Activated naive CD8-positive, alpha-beta T cell treated with anti-CD3 and anti-CD28 coated beads, Interleukin-2, amount 10 ng/mL, durations not matched to agents 7 days and 5 days (primary cell): ENCODE data around the gene ADGRA1. TPM values are rescaled to one million over a fixed set of nuclear protein-coding genes. Genes with fewer than 3 reads are reported as not detected.

Source experiments
- ATAC-seq: fragments of 150-1000 bp; cut with Tn5 transposase; one replicate; pipeline ENCODE4 v1.10.0; 2021; ENCODE audit warnings: low read depth, moderate library complexity
- POLR2A ChIA-PET: fragments of 350-600 bp; sonication (Branson Sonifier 250); formaldehyde crosslinking; loops from one replicate; lab custom pipeline; 2021; ENCODE audit warnings: antibody characterized with exemption; lab: Charles Lee
- DNase-seq: peaks from one replicate; pipeline ENCODE4 v3.0.0; 2021
- H3K27ac Mint-ChIP-seq: one replicate; pipeline ENCODE4 v1.8.0; 2022; ENCODE audit warnings: mild to moderate bottlenecking, mixed read lengths
- H3K27me3 Mint-ChIP-seq: one replicate; pipeline ENCODE4 v1.8.0; 2022; ENCODE audit warnings: mild to moderate bottlenecking, moderate library complexity, mixed read lengths
- H3K36me3 Mint-ChIP-seq: one replicate; pipeline ENCODE4 v1.8.0; 2021; ENCODE audit warnings: mild to moderate bottlenecking, mixed read lengths
- H3K4me1 Mint-ChIP-seq: one replicate; pipeline ENCODE4 v1.8.0; 2021; ENCODE audit warnings: mixed read lengths
- H3K4me3 Mint-ChIP-seq: one replicate; pipeline ENCODE4 v1.8.0; 2022; ENCODE audit warnings: mild to moderate bottlenecking, moderate library complexity, mixed read lengths
- H3K9me3 Mint-ChIP-seq: one replicate; pipeline ENCODE4 v1.8.0; 2021; ENCODE audit warnings: mixed read lengths
- total RNA-seq, 2 experiments: library from RNA; stranded (reverse); gene quantifications; one replicate each; pipeline ENCODE4 v1.2.3, GENCODE V29; 2021

The ADGRA1 gene
- total RNA-seq, 2 experiments from 2014 or later = not detected

DNA sequence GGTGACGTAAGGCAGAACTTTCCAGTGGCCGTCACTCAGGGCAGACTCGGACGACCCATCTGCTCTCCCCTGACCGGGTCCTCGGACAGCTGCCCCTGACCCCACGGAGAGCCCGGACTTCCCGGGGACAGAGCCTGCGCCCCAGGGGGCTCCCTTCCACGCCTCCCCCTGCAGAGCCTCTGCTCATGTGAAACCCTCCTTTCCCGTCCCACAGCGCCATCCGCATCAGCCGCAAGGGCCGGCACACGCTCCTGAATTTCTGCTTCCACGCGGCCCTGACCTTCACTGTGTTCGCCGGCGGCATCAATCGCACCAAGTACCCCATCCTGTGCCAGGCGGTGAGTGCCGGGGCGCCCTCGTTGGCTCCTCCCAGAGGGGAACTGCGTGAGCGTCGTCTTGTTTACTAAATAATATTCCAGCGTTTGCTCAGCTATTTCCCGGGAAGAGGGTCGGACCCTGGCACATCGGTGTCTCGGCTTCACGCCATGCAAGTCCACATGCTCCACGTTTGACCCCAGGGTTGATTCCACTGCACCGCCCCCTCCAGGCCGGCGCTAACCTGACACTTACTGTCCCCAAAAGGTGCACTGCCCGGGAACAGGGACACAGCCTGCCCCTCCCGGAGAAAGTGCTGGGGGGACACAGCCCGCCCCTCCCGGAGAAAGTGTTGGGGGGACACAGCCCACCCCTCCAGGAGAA is 10.9 kb downstream of the ADGRA1 start:
- POLR2A ChIA-PET = no interaction called here
- DNase-seq (no peak), ATAC-seq (no peak)
- H3K36me3 Mint-ChIP-seq = no peaks in the 10 kb centered on the region
- H3K9me3 Mint-ChIP-seq = no peaks in the 10 kb centered on the region
- H3K27ac Mint-ChIP-seq = no peak overlapping the region
- no peaks in the 10 kb centered on the region for H3K4me1 Mint-ChIP-seq
- peaks cover 5% of the 10 kb centered on the region for H3K27me3 Mint-ChIP-seq
- H3K4me3 Mint-ChIP-seq = no peak overlapping the region

DNA sequence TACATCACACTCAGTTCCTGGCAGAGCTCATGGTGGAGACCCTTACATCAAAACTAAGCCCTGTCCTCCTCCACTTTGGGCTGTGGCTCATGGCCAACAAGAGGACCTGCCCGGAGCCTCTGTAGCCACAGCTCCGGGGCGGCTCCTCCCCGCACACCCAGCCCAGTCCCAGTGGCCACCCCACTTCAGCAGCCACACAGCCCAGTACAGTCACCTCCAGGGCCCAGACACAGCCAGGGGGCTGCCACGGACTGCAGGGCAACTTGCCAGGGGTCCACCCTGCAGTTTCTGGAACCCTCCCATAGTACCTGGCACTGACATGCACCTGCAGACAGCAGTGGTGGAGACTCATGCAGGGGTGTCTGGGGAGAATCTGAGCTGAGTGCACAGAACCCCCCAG is 11.8 kb downstream of the ADGRA1 start:
- no peak overlapping the region for H3K4me3 Mint-ChIP-seq
- no peaks in the 10 kb centered on the region for H3K4me1 Mint-ChIP-seq
- no peaks in the 10 kb centered on the region for H3K9me3 Mint-ChIP-seq
- H3K27me3 Mint-ChIP-seq = peaks cover 5% of the 10 kb centered on the region
- POLR2A ChIA-PET = no interaction called here
- no peak for DNase-seq
- no peak overlapping the region for H3K27ac Mint-ChIP-seq
- no peak for ATAC-seq
- H3K36me3 Mint-ChIP-seq = no peaks in the 10 kb centered on the region

- Mint-ChIP-seq H3K36me3 (no peaks in the 10 kb centered on the region), H3K27me3 (peaks cover 5% of the 10 kb centered on the region), H3K27ac (no peak overlapping the region), H3K9me3 (no peaks in the 10 kb centered on the region), H3K4me1 (no peaks in the 10 kb centered on the region), H3K4me3 (no peak overlapping the region)
- POLR2A ChIA-PET = no interaction called here
- no peak for DNase-seq
- ATAC-seq = no peak
Measured at GRCh38 chr10:133100186-133100585, 12.5 kb downstream of the ADGRA1 start.

- no peak for DNase-seq
- ATAC-seq = peak; percentile 49
- Mint-ChIP-seq H3K4me3 (no peak overlapping the region), H3K27me3 (peaks cover 5% of the 10 kb centered on the region), H3K9me3 (no peaks in the 10 kb centered on the region), H3K4me1 (no peaks in the 10 kb centered on the region), H3K36me3 (no peaks in the 10 kb centered on the region), H3K27ac (no peak overlapping the region)
- POLR2A ChIA-PET = no interaction called here
Measured at GRCh38 chr10:133100706-133101415, 13.1 kb downstream of the ADGRA1 start.

DNA sequence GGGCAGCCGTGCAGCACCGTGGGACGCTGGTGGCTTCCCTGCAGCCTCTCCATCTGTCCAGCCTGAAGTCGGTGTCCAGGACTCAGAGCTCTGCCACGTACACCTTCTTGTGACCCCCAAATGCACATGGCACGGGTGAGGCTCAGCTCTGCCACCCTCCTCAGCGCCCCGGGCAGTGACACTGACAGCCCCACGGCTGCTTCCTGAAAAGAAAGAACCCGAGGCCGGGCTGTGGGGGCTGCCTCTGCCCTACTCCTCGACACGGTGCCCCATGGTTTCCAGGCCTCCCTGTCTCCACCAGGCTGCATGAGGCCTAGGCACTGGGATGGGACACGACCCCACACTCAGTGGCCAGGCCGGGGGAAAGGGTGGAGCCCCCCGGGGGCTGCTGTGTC is 13.7 kb downstream of the ADGRA1 start:
- no peak overlapping the region for H3K4me3 Mint-ChIP-seq

DNA sequence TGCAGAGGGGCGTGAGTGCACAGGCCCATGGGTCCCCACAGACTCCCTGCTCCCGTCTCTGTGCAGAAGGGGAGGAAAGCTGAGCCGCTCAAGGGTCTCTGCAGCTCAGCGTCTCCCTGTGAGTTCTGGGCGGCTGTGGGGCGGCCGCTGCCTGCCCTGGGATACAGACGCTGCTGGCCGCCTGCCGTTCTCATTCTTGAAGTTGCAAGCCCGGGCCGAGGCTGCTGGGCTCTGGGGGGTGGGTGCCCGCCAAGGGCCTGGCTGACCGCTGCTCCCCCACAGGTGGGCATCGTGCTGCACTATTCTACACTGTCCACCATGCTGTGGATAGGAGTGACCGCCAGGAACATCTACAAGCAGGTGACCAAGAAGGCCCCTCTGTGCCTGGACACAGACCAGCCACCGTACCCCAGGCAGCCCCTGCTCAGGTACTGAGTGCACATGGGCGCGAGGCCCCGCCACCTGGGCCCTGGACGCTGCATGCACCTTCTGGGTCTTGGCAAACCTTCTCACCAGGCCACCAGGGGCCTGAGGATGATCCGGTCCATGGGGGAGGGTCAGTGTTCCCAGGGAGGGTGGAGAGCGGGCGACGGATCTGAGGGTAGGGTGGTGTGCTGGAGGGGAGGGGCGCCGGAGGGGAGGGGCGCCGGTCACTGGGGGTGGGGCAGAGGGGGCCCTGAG is 14.8 kb downstream of the ADGRA1 start:
- DNase-seq = no peak
- H3K27ac Mint-ChIP-seq = no peak overlapping the region
- peaks cover 8% of the 10 kb centered on the region for H3K9me3 Mint-ChIP-seq
- POLR2A ChIA-PET = no interaction called here
- H3K4me3 Mint-ChIP-seq = no peak overlapping the region
- no peaks in the 10 kb centered on the region for H3K4me1 Mint-ChIP-seq
- no peak for ATAC-seq
- H3K27me3 Mint-ChIP-seq = peaks cover 5% of the 10 kb centered on the region
- H3K36me3 Mint-ChIP-seq = no peaks in the 10 kb centered on the region

More for the DNA sequence above, 13.7 kb downstream of the ADGRA1 start:
- ATAC-seq (no peak), DNase-seq (no peak)
- no peaks in the 10 kb centered on the region for H3K36me3 Mint-ChIP-seq
- no peaks in the 10 kb centered on the region for H3K9me3 Mint-ChIP-seq
- POLR2A ChIA-PET = no interaction called here
- H3K4me1 Mint-ChIP-seq = no peaks in the 10 kb centered on the region
- H3K27me3 Mint-ChIP-seq = peaks cover 5% of the 10 kb centered on the region
- no peak overlapping the region for H3K27ac Mint-ChIP-seq

- Mint-ChIP-seq H3K27me3 (peaks cover 5% of the 10 kb centered on the region), H3K9me3 (peaks cover 12% of the 10 kb centered on the region), H3K36me3 (no peaks in the 10 kb centered on the region), H3K4me3 (no peak overlapping the region), H3K27ac (no peak overlapping the region), H3K4me1 (no peaks in the 10 kb centered on the region)
- POLR2A ChIA-PET = no interaction called here
- ATAC-seq = no peak
- DNase-seq = no peak
Measured at GRCh38 chr10:133103311-133103910, 15.7 kb downstream of the ADGRA1 start.

DNA sequence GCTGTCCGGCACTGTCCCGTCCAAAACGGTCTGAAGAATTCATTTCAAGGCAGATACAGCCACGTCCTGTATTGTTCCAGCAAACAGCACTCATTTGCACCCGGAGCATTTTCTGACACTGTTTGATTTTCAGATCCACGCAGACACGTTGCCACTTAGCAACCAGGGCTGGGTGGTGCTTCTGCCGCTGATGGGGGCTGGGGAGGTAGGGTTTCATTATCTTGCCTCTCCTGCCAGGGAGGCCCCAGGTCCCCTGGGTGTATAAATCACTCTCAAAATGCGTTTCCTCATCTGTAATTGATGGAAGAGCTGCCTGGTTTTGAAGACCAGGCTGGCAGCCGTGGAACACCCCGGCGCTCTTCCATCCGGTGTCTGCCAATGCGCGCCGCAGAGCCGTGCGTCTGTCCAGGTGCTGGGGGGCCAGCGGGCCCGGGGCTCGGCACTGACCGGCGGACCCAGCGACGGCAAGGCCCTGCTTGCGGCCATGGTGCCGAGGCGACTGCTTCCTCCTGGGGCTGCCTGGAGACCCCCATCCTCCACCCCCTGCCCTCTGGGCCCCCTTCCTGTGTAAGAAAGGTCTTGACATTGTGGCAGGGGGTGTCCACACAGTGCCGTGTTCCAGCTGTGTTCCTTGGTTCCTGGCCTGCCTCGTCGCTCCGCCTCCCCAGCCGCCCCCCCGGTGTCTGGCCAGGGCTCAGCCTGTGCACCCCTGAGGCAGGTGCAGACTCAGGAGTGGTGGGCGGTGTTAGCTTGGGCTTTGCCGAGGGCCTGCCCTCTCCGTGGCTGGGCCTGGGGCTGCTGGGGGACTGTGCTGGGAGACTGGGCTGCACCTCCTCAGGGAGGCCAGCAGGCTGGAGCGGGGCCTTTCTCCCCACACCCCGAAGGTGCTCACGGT is 16.6 kb downstream of the ADGRA1 start:
- POLR2A ChIA-PET = no interaction called here
- Mint-ChIP-seq H3K4me1 (no peaks in the 10 kb centered on the region), H3K4me3 (no peak overlapping the region), H3K27me3 (peaks cover 5% of the 10 kb centered on the region), H3K9me3 (peaks cover 18% of the 10 kb centered on the region), H3K36me3 (no peaks in the 10 kb centered on the region), H3K27ac (no peak overlapping the region)
- DNase-seq = no peak
- no peak for ATAC-seq

DNA sequence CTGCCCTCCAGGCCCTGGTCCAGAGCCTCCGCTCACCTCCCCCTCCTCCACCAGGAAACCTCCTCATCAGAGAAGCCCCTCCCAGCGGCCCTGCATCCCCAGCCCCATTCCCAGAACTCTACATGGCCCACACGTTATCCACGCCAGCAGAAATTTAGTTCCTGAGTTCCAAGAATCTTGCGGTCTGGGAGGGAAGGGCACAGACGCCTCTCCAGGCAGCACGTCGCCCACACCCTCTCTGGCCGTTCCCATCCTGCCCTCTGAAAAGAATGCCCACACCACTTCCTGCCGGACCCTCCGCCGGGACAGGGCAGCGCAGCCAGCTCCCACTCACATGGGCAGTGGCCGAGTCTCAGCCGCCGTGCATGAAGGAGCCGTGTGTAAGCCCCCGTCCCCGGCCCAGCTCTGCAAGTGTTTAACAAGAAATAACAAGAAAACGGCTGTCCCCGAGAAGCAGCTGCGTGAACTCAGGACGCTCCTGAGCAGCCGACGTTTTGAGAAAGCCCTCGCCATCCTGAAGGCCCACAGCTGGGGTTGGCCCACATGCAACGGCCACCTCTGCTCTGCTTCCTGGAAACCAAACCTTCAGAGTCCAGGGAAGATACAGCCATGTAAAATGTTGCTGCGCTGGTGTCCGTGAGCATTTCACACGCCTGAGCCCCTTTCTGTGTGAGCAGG is 17.4 kb downstream of the ADGRA1 start:
- POLR2A ChIA-PET = no interaction called here
- H3K27me3 Mint-ChIP-seq = peaks cover 5% of the 10 kb centered on the region
- ATAC-seq = no peak
- no peak for DNase-seq
- peaks cover 20% of the 10 kb centered on the region for H3K9me3 Mint-ChIP-seq
- no peaks in the 10 kb centered on the region for H3K36me3 Mint-ChIP-seq
- H3K27ac Mint-ChIP-seq = no peak overlapping the region
- no peak overlapping the region for H3K4me3 Mint-ChIP-seq
- no peaks in the 10 kb centered on the region for H3K4me1 Mint-ChIP-seq

- H3K4me1 Mint-ChIP-seq = no peaks in the 10 kb centered on the region
- POLR2A ChIA-PET = no interaction called here
- no peak overlapping the region for H3K4me3 Mint-ChIP-seq
- no peaks in the 10 kb centered on the region for H3K36me3 Mint-ChIP-seq
- peaks cover 20% of the 10 kb centered on the region for H3K9me3 Mint-ChIP-seq
- ATAC-seq (no peak), DNase-seq (no peak)
- no peak overlapping the region for H3K27ac Mint-ChIP-seq
- H3K27me3 Mint-ChIP-seq = peaks cover 5% of the 10 kb centered on the region
Measured at GRCh38 chr10:133105686-133106390, 18.1 kb downstream of the ADGRA1 start.

GRCh38 chr10:133106516-133106915 is 18.8 kb downstream of the ADGRA1 start:
- Mint-ChIP-seq H3K27ac (no peak overlapping the region), H3K36me3 (no peaks in the 10 kb centered on the region), H3K9me3 (peaks cover 20% of the 10 kb centered on the region), H3K27me3 (peaks cover 5% of the 10 kb centered on the region), H3K4me1 (no peaks in the 10 kb centered on the region), H3K4me3 (no peak overlapping the region)
- POLR2A ChIA-PET = no interaction called here
- ATAC-seq (no peak), DNase-seq (no peak)

- ATAC-seq = no peak
- H3K27me3 Mint-ChIP-seq = no peaks in the 10 kb centered on the region
- no peaks in the 10 kb centered on the region for H3K36me3 Mint-ChIP-seq
- no peak overlapping the region for H3K27ac Mint-ChIP-seq
- POLR2A ChIA-PET = no interaction called here
- peaks cover 20% of the 10 kb centered on the region for H3K9me3 Mint-ChIP-seq
- H3K4me1 Mint-ChIP-seq = no peaks in the 10 kb centered on the region
- H3K4me3 Mint-ChIP-seq = no peak overlapping the region
- DNase-seq = no peak
Measured at GRCh38 chr10:133107442-133107841, 19.7 kb downstream of the ADGRA1 start.
